GM12878 (cell line): ENCODE results near the gene ELMOD3. TPM values are rescaled to one million over a fixed set of nuclear protein-coding genes. Genes with fewer than 3 reads are reported as not detected.

Experiments
- BACH1 ChIP-seq: fragments of 450-650 bp; IDR thresholded peaks from 2 replicates; pipeline ENCODE4 v1.6.1; 2017; ENCODE audit warnings: mild to moderate bottlenecking, borderline replicate concordance
- CBFB ChIP-seq: IDR thresholded peaks from 2 replicates; pipeline ENCODE4 v1.6.1; 2016; ENCODE audit warnings: antibody characterized with exemption, low read depth
- CEBPB ChIP-seq, 2 experiments: fragments of 150-350 bp in 1 of 2; IDR thresholded peaks; 2 replicates each; pipeline ENCODE4 v1.6.1; 2012 to 2014; ENCODE audit warnings: low read depth in 2 of 2, low read length in 2 of 2, borderline replicate concordance in 1 of 2, inconsistent platforms in 1 of 2
- HCFC1 ChIP-seq: fragments of 150-350 bp; IDR thresholded peaks from 2 replicates; pipeline ENCODE4 v1.6.1; 2014; ENCODE audit warnings: low read length
- HDAC6 ChIP-seq: fragments of 200-600 bp; sonication (generic); IDR thresholded peaks from one replicate; pipeline ENCODE4 v1.8.0; 2017; ENCODE audit warnings: antibody characterized with exemption; ENCODE audit not compliant: unreplicated experiment
- HDGF ChIP-seq: fragments of 450-650 bp; IDR thresholded peaks from 2 replicates; pipeline ENCODE4 v1.6.1; 2016; ENCODE audit warnings: antibody characterized with exemption
- MEF2A ChIP-seq: IDR thresholded peaks from 2 replicates; pipeline ENCODE4 v1.6.1; 2011; ENCODE audit warnings: low read depth, mild to moderate bottlenecking, low read length, moderate library complexity; ENCODE audit not compliant: insufficient read depth
- NR2C2 ChIP-seq: IDR thresholded peaks from 2 replicates; pipeline ENCODE4 v1.6.1; 2011; ENCODE audit warnings: borderline replicate concordance, low read depth; ENCODE audit not compliant: control insufficient read depth, insufficient read length
- POLR2A ChIP-seq: IDR thresholded peaks from 2 replicates; pipeline ENCODE4 v1.6.1; 2011; ENCODE audit warnings: low read depth, mild to moderate bottlenecking, low read length
- POLR2AphosphoS2 ChIP-seq: IDR thresholded peaks from 2 replicates; pipeline ENCODE4 v1.6.1; 2011; ENCODE audit warnings: low read depth, mild to moderate bottlenecking, low read length, improper control_type of control experiment, moderate library complexity
- RFX5 ChIP-seq: IDR thresholded peaks from 2 replicates; pipeline ENCODE4 v1.6.1; 2011; ENCODE audit warnings: low read depth, low read length, improper control_type of control experiment
- SMC3 ChIP-seq: IDR thresholded peaks from 2 replicates; pipeline ENCODE4 v1.6.1; 2011; ENCODE audit warnings: low read length, improper control_type of control experiment, borderline replicate concordance
- SREBF1 ChIP-seq: IDR thresholded peaks from 2 replicates; pipeline ENCODE4 v1.6.1; 2012; ENCODE audit warnings: mild to moderate bottlenecking, low read length
- TARDBP ChIP-seq: IDR thresholded peaks from 2 replicates; pipeline ENCODE4 v1.6.1; 2016; ENCODE audit warnings: borderline replicate concordance
- TCF12 ChIP-seq: IDR thresholded peaks from 2 replicates; pipeline ENCODE4 v1.6.1; 2011; ENCODE audit warnings: low read depth, mild to moderate bottlenecking, low read length
- polyA plus RNA-seq, 11 experiments: library from polyadenylated mRNA; depleted of rRNA in 4 of 11; unstranded in 6 of 11; stranded (reverse) in 5 of 11; fragments of >200 nt; fragmentation: Nextera tagmentation in 4 of 11; fragmentation: Illumina TruSeq in 1 of 11; extraction: Ambion mirVana in 4 of 11; extraction: Trizol in 1 of 11; gene quantifications; 1 replicate in 1 of 11; 2 replicates in 10 of 11; pipeline versions ENCODE4 v1.2.1 to v1.2.3, GENCODE V29; 2011 to 2016; ENCODE audit warnings: inconsistent platforms in 2 of 11, missing spikeins in 2 of 11, low read depth in 1 of 11
- total RNA-seq, 4 experiments: library from RNA; depleted of rRNA in 3 of 4; stranded (reverse); fragments of >200 nt in 3 of 4; fragmentation: Illumina TruSeq in 1 of 4; extraction: Trizol in 1 of 4; gene quantifications; 2 replicates each; pipeline versions ENCODE4 v1.2.1 to v1.2.3, GENCODE V29; 2013 to 2021
- TF ChIP-seq, protein P1 (sequence below): fragments of 450-650 bp; IDR thresholded peaks from 2 replicates; pipeline ENCODE4 v1.6.1; 2017; ENCODE audit warnings: mild to moderate bottlenecking, moderate library complexity
- TF ChIP-seq, protein P2 (sequence below): fragments of 450-650 bp; IDR thresholded peaks from 2 replicates; pipeline ENCODE4 v1.6.1; 2014; ENCODE audit warnings: mild to moderate bottlenecking
- TF ChIP-seq, protein P3 (sequence below): fragments of 450-650 bp; IDR thresholded peaks from 2 replicates; pipeline ENCODE4 v1.6.1; 2016; ENCODE audit warnings: mild to moderate bottlenecking
- TF ChIP-seq, protein P4 (sequence below): IDR thresholded peaks from 2 replicates; pipeline ENCODE4 v1.6.1; 2012; ENCODE audit warnings: mild to moderate bottlenecking, low read depth, low read length

ELMOD3 gene
- total and polyA plus RNA-seq, 10 of the 15 experiments (the other 5 are each of a cell fraction or from before 2014, with no cell fraction given) = 1.2 to 19.1 (median 12.5) TPM

DNA sequence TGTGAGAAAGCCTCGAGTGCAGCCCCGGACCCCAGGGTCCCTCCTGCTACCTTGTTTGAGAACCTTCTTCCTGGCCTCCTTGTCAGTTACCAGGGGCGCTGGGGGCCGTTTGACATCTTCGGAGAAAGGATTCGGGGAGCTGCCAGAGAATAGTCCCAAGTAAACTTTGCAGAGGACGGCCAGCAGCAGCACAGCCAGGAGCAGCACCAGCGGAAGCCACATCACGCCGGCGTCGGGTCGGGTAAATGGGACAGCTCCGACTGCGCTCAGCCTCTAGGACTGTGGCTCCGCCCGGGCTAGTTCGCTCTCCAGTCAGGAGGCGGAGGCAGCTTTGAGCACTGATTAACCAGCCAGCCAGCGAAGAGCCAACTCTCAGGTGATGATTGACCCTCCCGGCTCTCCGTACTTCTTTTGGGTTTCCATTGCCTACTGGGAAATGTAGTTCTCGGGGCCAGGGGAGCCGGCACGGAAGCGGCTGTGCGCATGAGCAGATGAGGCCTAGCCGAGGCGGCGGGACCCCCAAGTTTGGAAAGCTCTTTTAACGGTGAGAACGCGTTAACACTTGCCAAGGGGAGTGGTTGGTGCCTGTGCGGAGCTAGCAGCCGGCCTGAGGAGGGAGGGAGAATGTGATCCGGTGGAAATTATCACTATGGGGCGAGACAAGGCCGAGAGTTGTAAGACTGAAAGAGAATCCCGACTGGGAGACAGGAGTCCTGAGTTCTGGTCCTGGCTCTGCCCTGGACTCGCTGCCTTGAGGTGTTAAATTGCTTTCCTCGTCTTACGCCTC is at the start of gene ELMOD3, which contains the start of gene RETSAT (continued):
- TF ChIP-seq, protein P1, sequence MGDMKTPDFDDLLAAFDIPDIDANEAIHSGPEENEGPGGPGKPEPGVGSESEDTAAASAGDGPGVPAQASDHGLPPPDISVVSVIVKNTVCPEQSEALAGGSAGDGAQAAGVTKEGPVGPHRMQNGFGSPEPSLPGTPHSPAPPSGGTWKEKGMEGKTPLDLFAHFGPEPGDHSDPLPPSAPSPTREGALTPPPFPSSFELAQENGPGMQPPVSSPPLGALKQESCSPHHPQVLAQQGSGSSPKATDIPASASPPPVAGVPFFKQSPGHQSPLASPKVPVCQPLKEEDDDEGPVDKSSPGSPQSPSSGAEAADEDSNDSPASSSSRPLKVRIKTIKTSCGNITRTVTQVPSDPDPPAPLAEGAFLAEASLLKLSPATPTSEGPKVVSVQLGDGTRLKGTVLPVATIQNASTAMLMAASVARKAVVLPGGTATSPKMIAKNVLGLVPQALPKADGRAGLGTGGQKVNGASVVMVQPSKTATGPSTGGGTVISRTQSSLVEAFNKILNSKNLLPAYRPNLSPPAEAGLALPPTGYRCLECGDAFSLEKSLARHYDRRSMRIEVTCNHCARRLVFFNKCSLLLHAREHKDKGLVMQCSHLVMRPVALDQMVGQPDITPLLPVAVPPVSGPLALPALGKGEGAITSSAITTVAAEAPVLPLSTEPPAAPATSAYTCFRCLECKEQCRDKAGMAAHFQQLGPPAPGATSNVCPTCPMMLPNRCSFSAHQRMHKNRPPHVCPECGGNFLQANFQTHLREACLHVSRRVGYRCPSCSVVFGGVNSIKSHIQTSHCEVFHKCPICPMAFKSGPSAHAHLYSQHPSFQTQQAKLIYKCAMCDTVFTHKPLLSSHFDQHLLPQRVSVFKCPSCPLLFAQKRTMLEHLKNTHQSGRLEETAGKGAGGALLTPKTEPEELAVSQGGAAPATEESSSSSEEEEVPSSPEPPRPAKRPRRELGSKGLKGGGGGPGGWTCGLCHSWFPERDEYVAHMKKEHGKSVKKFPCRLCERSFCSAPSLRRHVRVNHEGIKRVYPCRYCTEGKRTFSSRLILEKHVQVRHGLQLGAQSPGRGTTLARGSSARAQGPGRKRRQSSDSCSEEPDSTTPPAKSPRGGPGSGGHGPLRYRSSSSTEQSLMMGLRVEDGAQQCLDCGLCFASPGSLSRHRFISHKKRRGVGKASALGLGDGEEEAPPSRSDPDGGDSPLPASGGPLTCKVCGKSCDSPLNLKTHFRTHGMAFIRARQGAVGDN = 0 out of 2 replicates have a peak, but pooled peaks have one; percentile 46
- TF ChIP-seq POLR2AphosphoS2 (peak; percentile 83; the same call in 1 of the 2 replicates), RFX5 (peak; percentile 62), POLR2A (peak; percentile 99), BACH1 (peak; percentile 35; the same call in 1 of the 2 replicates), HDGF (0 out of 2 replicates have a peak, but pooled peaks have one; percentile 46), TCF12 (peak; percentile 67), HDAC6 (peak; percentile 52), NR2C2 (no peak), HCFC1 (peak; percentile 98), CEBPB (IDR thresholded peaks at IDR 0.05; ENCODE audit: borderline replicate concordance in 1 of 2, low read depth in 2 of 2, low read length in 2 of 2) (no peak), SMC3 (peak; percentile 15; the same call in 1 of the 2 replicates), MEF2A (0 out of 2 replicates have a peak, but pooled peaks have one; percentile 56), TARDBP (peak; percentile 83; the same call in 1 of the 2 replicates), CBFB (peak; percentile 74; the same call in 1 of the 2 replicates), SREBF1 (peak; percentile 86)
- TF ChIP-seq, protein P2, sequence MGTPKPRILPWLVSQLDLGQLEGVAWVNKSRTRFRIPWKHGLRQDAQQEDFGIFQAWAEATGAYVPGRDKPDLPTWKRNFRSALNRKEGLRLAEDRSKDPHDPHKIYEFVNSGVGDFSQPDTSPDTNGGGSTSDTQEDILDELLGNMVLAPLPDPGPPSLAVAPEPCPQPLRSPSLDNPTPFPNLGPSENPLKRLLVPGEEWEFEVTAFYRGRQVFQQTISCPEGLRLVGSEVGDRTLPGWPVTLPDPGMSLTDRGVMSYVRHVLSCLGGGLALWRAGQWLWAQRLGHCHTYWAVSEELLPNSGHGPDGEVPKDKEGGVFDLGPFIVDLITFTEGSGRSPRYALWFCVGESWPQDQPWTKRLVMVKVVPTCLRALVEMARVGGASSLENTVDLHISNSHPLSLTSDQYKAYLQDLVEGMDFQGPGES = peak; percentile 1; the same call in 1 of the 2 replicates
- TF ChIP-seq, protein P3, sequence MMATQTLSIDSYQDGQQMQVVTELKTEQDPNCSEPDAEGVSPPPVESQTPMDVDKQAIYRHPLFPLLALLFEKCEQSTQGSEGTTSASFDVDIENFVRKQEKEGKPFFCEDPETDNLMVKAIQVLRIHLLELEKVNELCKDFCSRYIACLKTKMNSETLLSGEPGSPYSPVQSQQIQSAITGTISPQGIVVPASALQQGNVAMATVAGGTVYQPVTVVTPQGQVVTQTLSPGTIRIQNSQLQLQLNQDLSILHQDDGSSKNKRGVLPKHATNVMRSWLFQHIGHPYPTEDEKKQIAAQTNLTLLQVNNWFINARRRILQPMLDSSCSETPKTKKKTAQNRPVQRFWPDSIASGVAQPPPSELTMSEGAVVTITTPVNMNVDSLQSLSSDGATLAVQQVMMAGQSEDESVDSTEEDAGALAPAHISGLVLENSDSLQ = peak; percentile 63
- TF ChIP-seq, protein P4, sequence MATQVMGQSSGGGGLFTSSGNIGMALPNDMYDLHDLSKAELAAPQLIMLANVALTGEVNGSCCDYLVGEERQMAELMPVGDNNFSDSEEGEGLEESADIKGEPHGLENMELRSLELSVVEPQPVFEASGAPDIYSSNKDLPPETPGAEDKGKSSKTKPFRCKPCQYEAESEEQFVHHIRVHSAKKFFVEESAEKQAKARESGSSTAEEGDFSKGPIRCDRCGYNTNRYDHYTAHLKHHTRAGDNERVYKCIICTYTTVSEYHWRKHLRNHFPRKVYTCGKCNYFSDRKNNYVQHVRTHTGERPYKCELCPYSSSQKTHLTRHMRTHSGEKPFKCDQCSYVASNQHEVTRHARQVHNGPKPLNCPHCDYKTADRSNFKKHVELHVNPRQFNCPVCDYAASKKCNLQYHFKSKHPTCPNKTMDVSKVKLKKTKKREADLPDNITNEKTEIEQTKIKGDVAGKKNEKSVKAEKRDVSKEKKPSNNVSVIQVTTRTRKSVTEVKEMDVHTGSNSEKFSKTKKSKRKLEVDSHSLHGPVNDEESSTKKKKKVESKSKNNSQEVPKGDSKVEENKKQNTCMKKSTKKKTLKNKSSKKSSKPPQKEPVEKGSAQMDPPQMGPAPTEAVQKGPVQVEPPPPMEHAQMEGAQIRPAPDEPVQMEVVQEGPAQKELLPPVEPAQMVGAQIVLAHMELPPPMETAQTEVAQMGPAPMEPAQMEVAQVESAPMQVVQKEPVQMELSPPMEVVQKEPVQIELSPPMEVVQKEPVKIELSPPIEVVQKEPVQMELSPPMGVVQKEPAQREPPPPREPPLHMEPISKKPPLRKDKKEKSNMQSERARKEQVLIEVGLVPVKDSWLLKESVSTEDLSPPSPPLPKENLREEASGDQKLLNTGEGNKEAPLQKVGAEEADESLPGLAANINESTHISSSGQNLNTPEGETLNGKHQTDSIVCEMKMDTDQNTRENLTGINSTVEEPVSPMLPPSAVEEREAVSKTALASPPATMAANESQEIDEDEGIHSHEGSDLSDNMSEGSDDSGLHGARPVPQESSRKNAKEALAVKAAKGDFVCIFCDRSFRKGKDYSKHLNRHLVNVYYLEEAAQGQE = peak; percentile 62
